NT2/D1 (cell line): ENCODE data around the gene TSPEAR.
"Not testable (repeated sequence)": the region's sequence is repeated elsewhere in the genome, so short reads cannot be mapped to it uniquely, and the experiment has no call there.

Experiments
- DNase-seq: peaks from one replicate; pipeline ENCODE4 v3.0.0-alpha.2; 2011; ENCODE audit warnings: low read depth, low spot score
- H3K27me3 ChIP-seq: 2 replicates; pipeline ENCODE4 v1.6.0; 2011; ENCODE audit warnings: mild to moderate bottlenecking; ENCODE audit not compliant: insufficient read length, insufficient read depth
- H3K36me3 ChIP-seq: 2 replicates; pipeline ENCODE4 v1.6.1; 2011; ENCODE audit warnings: mild to moderate bottlenecking, low read length, mixed read lengths; ENCODE audit not compliant: insufficient read depth, insufficient read length
- H3K4me1 ChIP-seq: 2 replicates; pipeline ENCODE4 v1.5.1; 2011; ENCODE audit not compliant: insufficient read depth, insufficient read length
- H3K4me3 ChIP-seq: 2 replicates; pipeline ENCODE4 v1.5.1; 2011; ENCODE audit warnings: low read depth; ENCODE audit not compliant: insufficient read length
- H3K9ac ChIP-seq: 2 replicates; pipeline ENCODE4 v1.6.0; 2011; ENCODE audit warnings: low read depth; ENCODE audit not compliant: insufficient read length
- H3K9me3 ChIP-seq: 2 replicates; pipeline ENCODE4 v1.5.1; 2011; ENCODE audit warnings: mild to moderate bottlenecking, low read length; ENCODE audit not compliant: insufficient read depth
- SUZ12 ChIP-seq: IDR thresholded peaks from 2 replicates; pipeline ENCODE4 v1.6.1; 2011; ENCODE audit not compliant: insufficient read length, insufficient read depth; ENCODE audit errors: extremely low read depth
- YY1 ChIP-seq: IDR thresholded peaks from 2 replicates; pipeline ENCODE4 v1.6.1; 2011; ENCODE audit not compliant: insufficient read length, insufficient read depth
- ZNF274 ChIP-seq: IDR thresholded peaks from 2 replicates; pipeline ENCODE4 v1.6.1; 2011; ENCODE audit warnings: mild to moderate bottlenecking, low read depth, low read length

Gene TSPEAR

DNA sequence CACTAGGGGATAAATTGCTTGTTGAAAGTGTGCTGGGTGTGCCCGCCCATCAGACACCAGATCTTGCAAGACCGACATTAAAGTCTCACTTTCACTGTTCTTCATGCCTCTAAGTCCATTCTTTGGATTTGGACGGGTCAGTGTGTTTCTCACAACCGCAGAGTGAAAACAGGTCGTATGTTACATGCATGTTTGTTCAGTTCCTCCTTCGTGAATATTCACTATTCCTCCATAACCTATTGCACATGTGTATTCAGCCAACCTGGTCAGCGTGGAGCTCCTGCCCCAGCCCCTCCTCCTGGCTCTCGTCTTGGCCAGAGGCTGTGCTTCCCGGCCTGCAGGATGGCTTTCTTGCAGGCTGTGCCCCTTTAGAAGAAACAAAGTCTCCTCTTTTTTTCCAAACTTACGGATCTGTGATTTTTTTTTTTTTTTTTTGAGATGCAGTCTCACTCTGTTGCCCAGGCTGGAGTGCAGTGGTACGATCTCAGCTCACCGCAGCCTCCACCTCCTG is 116.9 kb downstream of the TSPEAR start:
- H3K9ac ChIP-seq = no peak overlapping the region
- no peaks in the 10 kb centered on the region for H3K27me3 ChIP-seq
- H3K9me3 ChIP-seq = peaks cover 13% of the 10 kb centered on the region
- no peak overlapping the region for H3K4me3 ChIP-seq
- DNase-seq = no peak
- TF ChIP-seq ZNF274 = no peak
- no peak for TF ChIP-seq YY1
- no peak for TF ChIP-seq SUZ12
- no peaks in the 10 kb centered on the region for H3K36me3 ChIP-seq
- H3K4me1 ChIP-seq = peaks cover 11% of the 10 kb centered on the region

DNA sequence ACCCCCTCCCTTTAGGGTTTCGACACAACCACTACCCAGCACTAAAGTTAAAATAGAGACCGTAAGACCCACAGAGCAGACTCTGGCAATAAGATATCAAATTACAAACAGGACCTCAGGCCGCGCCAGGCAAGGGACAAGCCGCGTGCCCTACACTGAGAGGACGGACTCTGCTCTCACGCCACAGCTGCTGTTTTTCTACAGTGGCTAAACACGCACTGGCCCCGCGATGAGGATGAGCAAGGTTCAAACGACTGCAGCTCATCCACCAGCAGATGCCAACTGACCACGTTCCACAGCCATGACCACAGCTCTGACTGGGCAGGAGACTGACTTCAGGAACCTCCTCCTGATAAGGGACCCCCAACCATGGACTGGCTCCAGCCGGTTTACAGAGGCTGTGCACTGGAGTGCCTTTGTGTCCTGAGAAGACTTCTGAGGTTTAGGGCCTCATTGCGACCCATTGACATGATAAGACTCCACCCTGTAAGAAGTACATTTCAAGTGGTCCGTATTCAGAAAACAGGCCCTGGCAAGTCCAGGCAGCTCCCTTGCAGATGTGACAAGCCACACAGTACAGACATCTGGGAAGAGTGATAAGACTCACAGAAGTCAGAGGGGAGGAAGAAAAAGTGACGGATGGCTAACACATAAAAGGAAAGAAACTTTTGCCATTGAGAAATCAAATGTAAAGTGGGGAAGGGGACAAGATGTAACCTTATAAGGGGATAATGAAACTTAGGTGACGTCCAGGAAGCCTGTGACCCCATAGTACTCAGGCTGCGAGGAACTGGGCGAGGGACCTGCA is 117.6 kb downstream of the TSPEAR start:
- H3K9me3 ChIP-seq = peaks cover 9% of the 10 kb centered on the region
- TF ChIP-seq SUZ12 (no peak), YY1 (no peak), ZNF274 (no peak)
- no peak overlapping the region for H3K9ac ChIP-seq
- peaks cover 11% of the 10 kb centered on the region for H3K4me1 ChIP-seq
- H3K36me3 ChIP-seq = no peaks in the 10 kb centered on the region
- DNase-seq = no peak
- H3K4me3 ChIP-seq = no peak overlapping the region
- no peaks in the 10 kb centered on the region for H3K27me3 ChIP-seq

- Histone ChIP-seq H3K36me3 (no peaks in the 10 kb centered on the region), H3K9me3 (no peaks in the 10 kb centered on the region), H3K4me1 (peaks cover 11% of the 10 kb centered on the region), H3K4me3 (no peak within 1 kb of the TSS), H3K9ac (no peak within 1 kb of the TSS), H3K27me3 (no peaks in the 10 kb centered on the region)
- no peak for DNase-seq
- TF ChIP-seq SUZ12 (no peak), ZNF274 (no peak), YY1 (no peak)
Measured at GRCh38 chr21:44592446-44593311, 118.7 kb downstream of the TSPEAR start, which contains the start of gene KRTAP10-6. TSS of gene KRTAP10-6 (minus strand) at chr21:44592505. CDS start at chr21:44592484, 21 bp downstream.

DNA sequence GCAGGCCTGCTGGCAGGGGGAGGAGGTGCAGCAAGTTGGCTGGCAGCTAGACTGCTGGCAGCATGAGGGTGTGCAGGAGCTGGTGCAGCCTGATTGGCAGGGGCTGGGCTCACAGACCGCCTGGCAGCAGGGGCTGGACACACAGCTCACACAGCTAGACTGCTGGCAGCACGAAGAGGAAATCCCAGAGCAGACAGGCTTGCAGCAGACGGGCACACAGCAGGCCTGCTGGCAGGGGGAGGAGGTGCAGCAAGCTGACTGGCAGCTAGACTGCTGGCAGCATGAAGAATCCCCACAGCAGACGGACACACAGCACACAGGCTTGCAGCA is 119.6 kb downstream of the TSPEAR start:
- H3K4me3 ChIP-seq, DNase-seq, H3K9ac ChIP-seq, H3K36me3 ChIP-seq, H3K27me3 ChIP-seq, H3K9me3 ChIP-seq: not testable (repeated sequence)
- H3K4me1 ChIP-seq = peaks cover 11% of the 10 kb centered on the region

DNA sequence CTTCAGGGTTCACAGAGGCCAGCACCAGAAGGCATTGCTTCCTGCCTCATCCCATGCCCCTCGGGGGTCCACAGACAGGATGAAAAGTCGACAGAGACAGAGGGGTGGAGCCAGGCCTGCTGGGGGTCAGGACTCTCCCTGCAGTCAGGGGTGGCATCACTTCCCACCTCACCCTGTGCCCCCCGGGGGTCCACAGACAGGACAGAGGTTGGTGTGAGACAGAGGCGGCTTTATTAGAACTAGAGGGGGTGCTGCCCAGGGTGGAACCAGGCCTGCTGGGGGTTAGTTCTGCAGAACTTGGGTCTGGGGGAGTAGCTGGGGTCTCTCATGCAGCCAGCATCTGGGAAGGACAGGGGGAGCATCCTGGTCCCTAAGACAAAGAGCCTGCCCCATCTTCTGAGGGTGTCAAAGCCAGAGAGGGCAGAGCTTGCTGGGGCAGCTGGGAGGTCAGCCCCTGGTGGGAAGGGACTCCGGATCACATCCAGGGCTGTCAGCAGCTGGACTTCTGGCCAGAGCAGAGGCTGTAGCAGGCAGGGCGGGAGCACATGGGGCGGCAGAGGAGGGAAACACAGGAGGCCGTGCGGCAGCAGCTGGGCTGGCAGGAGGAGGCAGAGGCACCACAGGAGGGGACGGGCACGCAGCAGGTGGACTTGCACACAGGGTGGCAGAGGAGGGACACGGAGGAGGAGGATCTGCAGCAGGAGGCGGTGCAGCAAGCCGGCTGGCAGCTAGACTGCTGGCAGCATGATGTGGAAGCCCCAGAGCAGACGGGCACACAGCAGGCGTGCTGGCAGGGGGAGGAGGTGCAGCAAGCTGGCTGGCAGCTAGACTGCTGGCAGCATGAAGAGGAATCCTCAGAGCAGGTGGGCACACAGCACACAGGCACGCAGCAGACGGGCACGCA is 120.2 kb downstream of the TSPEAR start:
- H3K9ac ChIP-seq = not testable (repeated sequence)

GRCh38 chr21:44590311-44590721 is 121.1 kb downstream of the TSPEAR start:
- Histone ChIP-seq H3K4me3 (no peak overlapping the region), H3K9me3 (no peaks in the 10 kb centered on the region), H3K9ac (peak overlapping the region; percentile 16), H3K27me3 (no peaks in the 10 kb centered on the region), H3K36me3 (no peaks in the 10 kb centered on the region), H3K4me1 (peaks cover 11% of the 10 kb centered on the region)
- no peak for DNase-seq
- TF ChIP-seq YY1 (no peak), SUZ12 (no peak), ZNF274 (no peak)

More for the DNA sequence above, 120.2 kb downstream of the TSPEAR start:
- H3K9me3 ChIP-seq, H3K36me3 ChIP-seq, H3K27me3 ChIP-seq, H3K4me3 ChIP-seq, DNase-seq: not testable (repeated sequence)
- peaks cover 11% of the 10 kb centered on the region for H3K4me1 ChIP-seq
